K562 (cell line): ENCODE measurements around the gene CDK5R1.

Experiments
- EP300 ChIP-seq: IDR thresholded peaks from 2 replicates; pipeline ENCODE4 v1.6.1; 2012; ENCODE audit warnings: low read length, improper control_type of control experiment
- KDM4B ChIP-seq, 2 experiments: fragments of 450-650 bp in 1 of 2; sonication (generic) in 1 of 2; IDR thresholded peaks; 2 replicates each; pipeline ENCODE4 v1.6.1; 2016 to 2017; ENCODE audit warnings: borderline replicate concordance in 2 of 2, antibody characterized with exemption in 1 of 2, low read depth in 1 of 2, mild to moderate bottlenecking in 1 of 2
- SP2 ChIP-seq: IDR thresholded peaks from 2 replicates; pipeline ENCODE4 v1.6.1; 2011; ENCODE audit warnings: mild to moderate bottlenecking, low read depth, low read length, moderate library complexity; ENCODE audit not compliant: poor library complexity, severe bottlenecking; ENCODE audit errors: extremely low read depth
- ZC3H4 ChIP-seq: sonication (generic); formaldehyde crosslinking; IDR thresholded peaks from 2 replicates; pipeline ENCODE4 v1.9.0; 2021; ENCODE audit warnings: missing genetic modification reagents, borderline replicate concordance
- ZNF311 ChIP-seq: fragments of 250-450 bp; sonication (Bioruptor Pico); IDR thresholded peaks from 2 replicates; pipeline ENCODE4 v1.4.0; 2020; ENCODE audit warnings: mild to moderate bottlenecking, moderate library complexity
- ZNF324 ChIP-seq: fragments of 250-450 bp; sonication (Bioruptor Pico); IDR thresholded peaks from 2 replicates; pipeline ENCODE4 v1.4.0; 2020; ENCODE audit warnings: mild to moderate bottlenecking
- ZNF668 ChIP-seq: fragments of 250-450 bp; sonication (Bioruptor Pico); IDR thresholded peaks from 2 replicates; pipeline ENCODE4 v1.8.0; 2022; ENCODE audit warnings: mild to moderate bottlenecking, inconsistent platforms
- TF ChIP-seq, protein P1 (sequence below): fragments of 450-650 bp; IDR thresholded peaks from 2 replicates; pipeline ENCODE4 v1.6.1; 2017; ENCODE audit warnings: antibody characterized with exemption, mild to moderate bottlenecking
- TF ChIP-seq, protein P2 (sequence below): fragments of 200-600 bp; sonication (generic); IDR thresholded peaks from one replicate; pipeline ENCODE4 v1.6.1; 2012; ENCODE audit warnings: mild to moderate bottlenecking, low read depth, low read length, inconsistent platforms

DNA sequence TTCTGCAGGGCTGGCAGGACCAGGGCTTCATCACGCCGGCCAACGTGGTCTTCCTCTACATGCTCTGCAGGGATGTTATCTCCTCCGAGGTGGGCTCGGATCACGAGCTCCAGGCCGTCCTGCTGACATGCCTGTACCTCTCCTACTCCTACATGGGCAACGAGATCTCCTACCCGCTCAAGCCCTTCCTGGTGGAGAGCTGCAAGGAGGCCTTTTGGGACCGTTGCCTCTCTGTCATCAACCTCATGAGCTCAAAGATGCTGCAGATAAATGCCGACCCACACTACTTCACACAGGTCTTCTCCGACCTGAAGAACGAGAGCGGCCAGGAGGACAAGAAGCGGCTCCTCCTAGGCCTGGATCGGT lies 1.4 kb downstream of the CDK5R1 start:
- TF ChIP-seq ZNF311 (CRISPR knock-in tag) (no peak), KDM4B (IDR thresholded peaks at IDR 0.05; ENCODE audit: borderline replicate concordance in 2 of 2, low read depth in 1 of 2) (no peak), ZNF324 (CRISPR knock-in tag) (no peak), ZC3H4 (CRISPR knock-in tag) (no peak), ZNF668 (CRISPR knock-in tag) (no peak), SP2 (no peak), EP300 (no peak)
- TF ChIP-seq, protein P1, sequence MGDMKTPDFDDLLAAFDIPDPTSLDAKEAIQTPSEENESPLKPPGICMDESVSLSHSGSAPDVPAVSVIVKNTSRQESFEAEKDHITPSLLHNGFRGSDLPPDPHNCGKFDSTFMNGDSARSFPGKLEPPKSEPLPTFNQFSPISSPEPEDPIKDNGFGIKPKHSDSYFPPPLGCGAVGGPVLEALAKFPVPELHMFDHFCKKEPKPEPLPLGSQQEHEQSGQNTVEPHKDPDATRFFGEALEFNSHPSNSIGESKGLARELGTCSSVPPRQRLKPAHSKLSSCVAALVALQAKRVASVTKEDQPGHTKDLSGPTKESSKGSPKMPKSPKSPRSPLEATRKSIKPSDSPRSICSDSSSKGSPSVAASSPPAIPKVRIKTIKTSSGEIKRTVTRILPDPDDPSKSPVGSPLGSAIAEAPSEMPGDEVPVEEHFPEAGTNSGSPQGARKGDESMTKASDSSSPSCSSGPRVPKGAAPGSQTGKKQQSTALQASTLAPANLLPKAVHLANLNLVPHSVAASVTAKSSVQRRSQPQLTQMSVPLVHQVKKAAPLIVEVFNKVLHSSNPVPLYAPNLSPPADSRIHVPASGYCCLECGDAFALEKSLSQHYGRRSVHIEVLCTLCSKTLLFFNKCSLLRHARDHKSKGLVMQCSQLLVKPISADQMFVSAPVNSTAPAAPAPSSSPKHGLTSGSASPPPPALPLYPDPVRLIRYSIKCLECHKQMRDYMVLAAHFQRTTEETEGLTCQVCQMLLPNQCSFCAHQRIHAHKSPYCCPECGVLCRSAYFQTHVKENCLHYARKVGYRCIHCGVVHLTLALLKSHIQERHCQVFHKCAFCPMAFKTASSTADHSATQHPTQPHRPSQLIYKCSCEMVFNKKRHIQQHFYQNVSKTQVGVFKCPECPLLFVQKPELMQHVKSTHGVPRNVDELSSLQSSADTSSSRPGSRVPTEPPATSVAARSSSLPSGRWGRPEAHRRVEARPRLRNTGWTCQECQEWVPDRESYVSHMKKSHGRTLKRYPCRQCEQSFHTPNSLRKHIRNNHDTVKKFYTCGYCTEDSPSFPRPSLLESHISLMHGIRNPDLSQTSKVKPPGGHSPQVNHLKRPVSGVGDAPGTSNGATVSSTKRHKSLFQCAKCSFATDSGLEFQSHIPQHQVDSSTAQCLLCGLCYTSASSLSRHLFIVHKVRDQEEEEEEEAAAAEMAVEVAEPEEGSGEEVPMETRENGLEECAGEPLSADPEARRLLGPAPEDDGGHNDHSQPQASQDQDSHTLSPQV = no peak
- TF ChIP-seq, protein P2, sequence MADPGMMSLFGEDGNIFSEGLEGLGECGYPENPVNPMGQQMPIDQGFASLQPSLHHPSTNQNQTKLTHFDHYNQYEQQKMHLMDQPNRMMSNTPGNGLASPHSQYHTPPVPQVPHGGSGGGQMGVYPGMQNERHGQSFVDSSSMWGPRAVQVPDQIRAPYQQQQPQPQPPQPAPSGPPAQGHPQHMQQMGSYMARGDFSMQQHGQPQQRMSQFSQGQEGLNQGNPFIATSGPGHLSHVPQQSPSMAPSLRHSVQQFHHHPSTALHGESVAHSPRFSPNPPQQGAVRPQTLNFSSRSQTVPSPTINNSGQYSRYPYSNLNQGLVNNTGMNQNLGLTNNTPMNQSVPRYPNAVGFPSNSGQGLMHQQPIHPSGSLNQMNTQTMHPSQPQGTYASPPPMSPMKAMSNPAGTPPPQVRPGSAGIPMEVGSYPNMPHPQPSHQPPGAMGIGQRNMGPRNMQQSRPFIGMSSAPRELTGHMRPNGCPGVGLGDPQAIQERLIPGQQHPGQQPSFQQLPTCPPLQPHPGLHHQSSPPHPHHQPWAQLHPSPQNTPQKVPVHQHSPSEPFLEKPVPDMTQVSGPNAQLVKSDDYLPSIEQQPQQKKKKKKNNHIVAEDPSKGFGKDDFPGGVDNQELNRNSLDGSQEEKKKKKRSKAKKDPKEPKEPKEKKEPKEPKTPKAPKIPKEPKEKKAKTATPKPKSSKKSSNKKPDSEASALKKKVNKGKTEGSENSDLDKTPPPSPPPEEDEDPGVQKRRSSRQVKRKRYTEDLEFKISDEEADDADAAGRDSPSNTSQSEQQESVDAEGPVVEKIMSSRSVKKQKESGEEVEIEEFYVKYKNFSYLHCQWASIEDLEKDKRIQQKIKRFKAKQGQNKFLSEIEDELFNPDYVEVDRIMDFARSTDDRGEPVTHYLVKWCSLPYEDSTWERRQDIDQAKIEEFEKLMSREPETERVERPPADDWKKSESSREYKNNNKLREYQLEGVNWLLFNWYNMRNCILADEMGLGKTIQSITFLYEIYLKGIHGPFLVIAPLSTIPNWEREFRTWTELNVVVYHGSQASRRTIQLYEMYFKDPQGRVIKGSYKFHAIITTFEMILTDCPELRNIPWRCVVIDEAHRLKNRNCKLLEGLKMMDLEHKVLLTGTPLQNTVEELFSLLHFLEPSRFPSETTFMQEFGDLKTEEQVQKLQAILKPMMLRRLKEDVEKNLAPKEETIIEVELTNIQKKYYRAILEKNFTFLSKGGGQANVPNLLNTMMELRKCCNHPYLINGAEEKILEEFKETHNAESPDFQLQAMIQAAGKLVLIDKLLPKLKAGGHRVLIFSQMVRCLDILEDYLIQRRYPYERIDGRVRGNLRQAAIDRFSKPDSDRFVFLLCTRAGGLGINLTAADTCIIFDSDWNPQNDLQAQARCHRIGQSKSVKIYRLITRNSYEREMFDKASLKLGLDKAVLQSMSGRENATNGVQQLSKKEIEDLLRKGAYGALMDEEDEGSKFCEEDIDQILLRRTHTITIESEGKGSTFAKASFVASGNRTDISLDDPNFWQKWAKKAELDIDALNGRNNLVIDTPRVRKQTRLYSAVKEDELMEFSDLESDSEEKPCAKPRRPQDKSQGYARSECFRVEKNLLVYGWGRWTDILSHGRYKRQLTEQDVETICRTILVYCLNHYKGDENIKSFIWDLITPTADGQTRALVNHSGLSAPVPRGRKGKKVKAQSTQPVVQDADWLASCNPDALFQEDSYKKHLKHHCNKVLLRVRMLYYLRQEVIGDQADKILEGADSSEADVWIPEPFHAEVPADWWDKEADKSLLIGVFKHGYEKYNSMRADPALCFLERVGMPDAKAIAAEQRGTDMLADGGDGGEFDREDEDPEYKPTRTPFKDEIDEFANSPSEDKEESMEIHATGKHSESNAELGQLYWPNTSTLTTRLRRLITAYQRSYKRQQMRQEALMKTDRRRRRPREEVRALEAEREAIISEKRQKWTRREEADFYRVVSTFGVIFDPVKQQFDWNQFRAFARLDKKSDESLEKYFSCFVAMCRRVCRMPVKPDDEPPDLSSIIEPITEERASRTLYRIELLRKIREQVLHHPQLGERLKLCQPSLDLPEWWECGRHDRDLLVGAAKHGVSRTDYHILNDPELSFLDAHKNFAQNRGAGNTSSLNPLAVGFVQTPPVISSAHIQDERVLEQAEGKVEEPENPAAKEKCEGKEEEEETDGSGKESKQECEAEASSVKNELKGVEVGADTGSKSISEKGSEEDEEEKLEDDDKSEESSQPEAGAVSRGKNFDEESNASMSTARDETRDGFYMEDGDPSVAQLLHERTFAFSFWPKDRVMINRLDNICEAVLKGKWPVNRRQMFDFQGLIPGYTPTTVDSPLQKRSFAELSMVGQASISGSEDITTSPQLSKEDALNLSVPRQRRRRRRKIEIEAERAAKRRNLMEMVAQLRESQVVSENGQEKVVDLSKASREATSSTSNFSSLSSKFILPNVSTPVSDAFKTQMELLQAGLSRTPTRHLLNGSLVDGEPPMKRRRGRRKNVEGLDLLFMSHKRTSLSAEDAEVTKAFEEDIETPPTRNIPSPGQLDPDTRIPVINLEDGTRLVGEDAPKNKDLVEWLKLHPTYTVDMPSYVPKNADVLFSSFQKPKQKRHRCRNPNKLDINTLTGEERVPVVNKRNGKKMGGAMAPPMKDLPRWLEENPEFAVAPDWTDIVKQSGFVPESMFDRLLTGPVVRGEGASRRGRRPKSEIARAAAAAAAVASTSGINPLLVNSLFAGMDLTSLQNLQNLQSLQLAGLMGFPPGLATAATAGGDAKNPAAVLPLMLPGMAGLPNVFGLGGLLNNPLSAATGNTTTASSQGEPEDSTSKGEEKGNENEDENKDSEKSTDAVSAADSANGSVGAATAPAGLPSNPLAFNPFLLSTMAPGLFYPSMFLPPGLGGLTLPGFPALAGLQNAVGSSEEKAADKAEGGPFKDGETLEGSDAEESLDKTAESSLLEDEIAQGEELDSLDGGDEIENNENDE = no peak
